ENCODE results near the gene KCNMB4. TPM values are rescaled to one million over a fixed set of nuclear protein-coding genes. Genes with fewer than 3 reads are reported as not detected.

The KCNMB4 gene
- polyA plus RNA-seq, 1 donor = 2.9 TPM

DNA sequence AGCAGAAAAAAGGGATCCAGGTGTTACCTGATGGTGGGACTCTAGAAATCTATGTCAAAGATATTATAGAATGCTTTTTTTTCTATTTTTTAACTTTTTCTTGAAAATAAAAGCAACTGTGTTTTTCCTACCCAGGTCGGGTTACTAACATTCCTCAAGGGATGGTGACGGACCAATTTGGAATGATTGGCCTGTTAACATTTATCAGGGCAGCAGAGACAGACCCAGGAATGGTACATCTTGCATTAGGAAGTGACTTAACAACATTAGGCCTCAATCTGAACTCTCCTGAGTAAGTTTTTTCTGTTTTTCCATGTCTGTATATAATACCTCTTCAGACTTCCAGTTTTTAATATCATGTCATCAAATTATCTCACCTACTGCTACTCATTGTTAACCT, 27.6 kb upstream of the KCNMB4 start:
- WGBS (ENCODE audit: insufficient coverage, low lambda C conversion rate) = no CpG with 5 or more reads among the region's 2 CpGs
- no peak overlapping the region for H3K27ac ChIP-seq (ENCODE audit: low read length)
- no peaks in the 10 kb centered on the region for H3K27me3 ChIP-seq (ENCODE audit: control insufficient read depth, insufficient read depth, low read length)
- DNase-seq = no peak
- H3K4me1 ChIP-seq (ENCODE audit: control insufficient read depth, insufficient read depth, low read length) = no peaks in the 10 kb centered on the region
- H3K36me3 ChIP-seq (ENCODE audit: control insufficient read depth, insufficient read depth, low read length) = peaks cover 57% of the 10 kb centered on the region
- no peak overlapping the region for H3K4me3 ChIP-seq (ENCODE audit: low read length)
- no peaks in the 10 kb centered on the region for H3K9me3 ChIP-seq (ENCODE audit: control insufficient read depth, low read depth, low read length)

DNA sequence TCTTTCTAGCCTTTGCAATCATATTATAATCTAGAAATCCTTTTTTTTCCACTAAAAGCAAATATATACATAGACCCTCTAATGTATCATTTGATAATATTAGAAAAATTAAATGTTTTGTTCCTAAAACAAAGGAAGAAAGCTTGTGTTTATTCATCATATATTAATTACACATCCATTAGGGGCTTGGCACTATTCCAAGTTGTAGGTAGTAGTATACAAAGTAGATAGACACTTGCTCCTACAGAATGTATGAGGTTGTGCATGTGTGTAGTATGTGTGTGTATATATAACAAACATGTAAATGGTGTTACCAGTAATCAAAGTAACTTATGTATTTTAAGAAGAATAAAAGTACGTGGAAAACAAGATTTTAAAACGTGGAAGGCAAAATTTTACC, 15.0 kb upstream of the KCNMB4 start:
- H3K4me3 ChIP-seq (ENCODE audit: low read length) = no peak overlapping the region
- 93% methylated on average over 2 of the region's 2 CpGs for WGBS (ENCODE audit: insufficient coverage, low lambda C conversion rate)
- H3K4me1 ChIP-seq (ENCODE audit: control insufficient read depth, insufficient read depth, low read length) = no peaks in the 10 kb centered on the region
- peaks cover 17% of the 10 kb centered on the region for H3K36me3 ChIP-seq (ENCODE audit: control insufficient read depth, insufficient read depth, low read length)
- H3K27me3 ChIP-seq (ENCODE audit: control insufficient read depth, insufficient read depth, low read length) = no peaks in the 10 kb centered on the region
- H3K27ac ChIP-seq (ENCODE audit: low read length) = no peak overlapping the region
- DNase-seq = no peak
- H3K9me3 ChIP-seq (ENCODE audit: control insufficient read depth, low read depth, low read length) = no peaks in the 10 kb centered on the region

DNA sequence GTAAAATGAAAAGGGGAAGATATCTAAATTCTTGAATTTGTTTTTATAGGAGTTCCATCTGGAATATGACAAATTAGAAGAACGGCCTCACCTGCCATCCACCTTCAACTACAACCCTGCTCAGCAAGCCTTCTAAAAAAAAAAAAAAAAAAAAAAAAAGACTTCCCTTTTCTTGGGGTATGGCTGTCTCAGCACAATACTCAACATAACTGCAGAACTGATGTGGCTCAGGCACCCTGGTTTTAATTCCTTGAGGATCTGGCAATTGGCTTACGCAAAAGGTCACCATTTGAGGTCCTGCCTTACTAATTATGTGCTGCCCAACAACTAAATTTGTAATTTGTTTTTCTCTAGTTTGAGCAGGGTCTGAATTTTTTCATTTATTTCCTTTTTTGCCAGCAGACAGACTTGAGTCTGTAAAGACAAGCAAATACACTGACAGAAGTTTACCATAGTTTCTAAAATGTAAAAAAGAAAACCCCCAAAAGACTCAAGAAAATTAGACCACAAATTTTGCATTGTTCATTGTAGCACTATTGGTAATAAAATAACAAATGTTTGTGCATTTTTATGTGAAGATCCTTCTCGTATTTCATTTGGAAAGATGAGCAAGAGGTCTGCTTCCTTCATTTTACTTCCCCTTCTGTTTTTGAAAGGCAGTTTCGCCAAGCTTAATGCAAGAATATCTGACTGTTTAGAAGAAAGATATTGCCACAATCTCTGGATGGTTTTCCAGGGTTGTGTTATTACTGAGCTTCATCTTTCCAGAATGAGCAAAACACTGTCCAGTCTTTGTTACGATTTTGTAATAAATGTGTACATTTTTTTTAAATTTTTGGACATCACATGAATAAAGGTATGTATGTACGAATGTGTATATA, 12.1 kb upstream of the KCNMB4 start:
- H3K9me3 ChIP-seq (ENCODE audit: control insufficient read depth, low read depth, low read length) = no peaks in the 10 kb centered on the region
- H3K27ac ChIP-seq (ENCODE audit: low read length) = no peak overlapping the region
- H3K36me3 ChIP-seq (ENCODE audit: control insufficient read depth, insufficient read depth, low read length) = peaks cover 12% of the 10 kb centered on the region
- no peak for DNase-seq
- 100% methylated on average over 4 of the region's 6 CpGs for WGBS (ENCODE audit: insufficient coverage, low lambda C conversion rate)
- H3K4me1 ChIP-seq (ENCODE audit: control insufficient read depth, insufficient read depth, low read length) = no peaks in the 10 kb centered on the region
- no peak overlapping the region for H3K4me3 ChIP-seq (ENCODE audit: low read length)
- H3K27me3 ChIP-seq (ENCODE audit: control insufficient read depth, insufficient read depth, low read length) = no peaks in the 10 kb centered on the region

DNA sequence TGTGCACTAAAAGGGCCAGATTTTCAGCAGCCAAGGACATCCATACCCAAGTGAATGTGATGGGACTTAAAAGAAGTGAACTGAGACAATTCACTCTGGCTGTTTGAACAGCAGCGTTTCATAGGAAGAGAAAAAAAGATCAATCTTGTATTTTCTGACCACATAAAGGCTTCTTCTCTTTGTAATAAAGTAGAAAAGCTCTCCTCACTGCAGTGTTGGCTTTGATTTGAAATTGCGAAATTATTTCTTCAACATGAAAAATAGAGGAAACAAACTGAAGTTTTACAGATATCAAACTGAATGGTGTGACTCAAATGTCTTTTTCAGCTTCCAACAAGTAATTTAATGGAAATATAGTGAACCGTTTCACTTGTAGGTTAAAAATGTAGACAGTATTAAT, 11.3 kb upstream of the KCNMB4 start:
- 100% methylated on average over 2 of the region's 3 CpGs for WGBS (ENCODE audit: insufficient coverage, low lambda C conversion rate)
- Histone ChIP-seq H3K4me1 (ENCODE audit: control insufficient read depth, insufficient read depth, low read length) (no peaks in the 10 kb centered on the region), H3K4me3 (ENCODE audit: low read length) (no peak overlapping the region), H3K36me3 (ENCODE audit: control insufficient read depth, insufficient read depth, low read length) (peaks cover 12% of the 10 kb centered on the region), H3K27ac (ENCODE audit: low read length) (no peak overlapping the region), H3K27me3 (ENCODE audit: control insufficient read depth, insufficient read depth, low read length) (no peaks in the 10 kb centered on the region), H3K9me3 (ENCODE audit: control insufficient read depth, low read depth, low read length) (no peaks in the 10 kb centered on the region)
- DNase-seq = no peak

DNA sequence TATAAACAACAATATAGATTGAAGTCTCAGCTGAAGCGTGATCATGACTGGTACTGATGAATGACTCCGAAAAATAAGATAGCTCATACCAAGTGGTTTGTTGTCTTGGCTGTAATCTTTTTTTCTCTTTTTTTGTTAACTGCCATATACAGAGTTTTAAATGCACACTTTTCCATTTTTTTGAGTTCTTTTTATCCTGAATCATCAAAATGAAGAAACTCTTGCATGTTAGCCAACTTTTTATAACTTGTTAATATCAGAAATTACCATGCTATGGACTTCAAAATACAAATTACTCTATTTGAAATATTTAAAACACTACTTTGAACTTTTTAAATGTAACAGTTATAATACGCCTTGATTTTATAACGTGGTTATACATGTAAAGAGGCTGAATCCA, 10.1 kb upstream of the KCNMB4 start:
- Histone ChIP-seq H3K4me3 (ENCODE audit: low read length) (no peak overlapping the region), H3K9me3 (ENCODE audit: control insufficient read depth, low read depth, low read length) (no peaks in the 10 kb centered on the region), H3K36me3 (ENCODE audit: control insufficient read depth, insufficient read depth, low read length) (peaks cover 12% of the 10 kb centered on the region), H3K27ac (ENCODE audit: low read length) (no peak overlapping the region), H3K4me1 (ENCODE audit: control insufficient read depth, insufficient read depth, low read length) (no peaks in the 10 kb centered on the region), H3K27me3 (ENCODE audit: control insufficient read depth, insufficient read depth, low read length) (no peaks in the 10 kb centered on the region)
- 100% methylated on average over 4 of the region's 4 CpGs for WGBS (ENCODE audit: insufficient coverage, low lambda C conversion rate)
- no peak for DNase-seq

DNA sequence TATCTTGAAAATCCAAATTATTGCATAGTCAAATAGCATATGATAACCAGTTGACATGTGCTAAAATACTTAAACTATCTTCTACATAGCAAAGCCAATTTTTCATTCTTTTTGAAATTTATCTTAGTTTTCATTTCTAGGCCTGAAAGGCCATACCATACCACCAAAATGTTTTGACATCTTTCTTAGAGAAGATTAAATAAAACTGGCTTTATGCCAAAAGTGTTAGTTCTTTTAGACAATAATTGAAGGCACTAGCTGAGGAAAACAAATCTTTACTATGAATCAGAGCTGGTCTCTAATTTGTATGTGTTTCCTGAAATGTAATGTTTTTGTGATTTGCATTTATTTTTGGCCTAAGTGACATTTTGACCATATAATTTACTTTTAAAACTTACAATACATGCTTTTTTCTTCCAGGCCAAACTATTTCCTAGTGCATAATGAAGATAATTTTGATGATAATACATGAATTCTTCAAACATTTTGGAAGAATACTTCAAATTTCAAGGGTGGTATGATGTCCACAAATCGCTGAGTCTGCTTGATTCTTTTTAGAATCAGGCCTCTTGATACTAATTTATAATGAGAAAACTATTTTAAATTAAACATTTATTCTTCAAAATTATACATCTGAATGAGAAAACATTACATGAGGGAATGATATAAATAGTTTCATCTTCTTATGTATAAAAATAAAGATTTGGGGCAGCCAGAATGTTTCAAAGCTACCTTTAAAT, 6.5 kb upstream of the KCNMB4 start:
- DNase-seq = no peak
- H3K9me3 ChIP-seq (ENCODE audit: control insufficient read depth, low read depth, low read length) = no peaks in the 10 kb centered on the region
- WGBS (ENCODE audit: insufficient coverage, low lambda C conversion rate) = 100% methylated on average over 1 of the region's 1 CpG
- no peaks in the 10 kb centered on the region for H3K4me1 ChIP-seq (ENCODE audit: control insufficient read depth, insufficient read depth, low read length)
- no peak overlapping the region for H3K27ac ChIP-seq (ENCODE audit: low read length)
- H3K27me3 ChIP-seq (ENCODE audit: control insufficient read depth, insufficient read depth, low read length) = peaks cover 11% of the 10 kb centered on the region
- H3K36me3 ChIP-seq (ENCODE audit: control insufficient read depth, insufficient read depth, low read length) = peaks cover 3% of the 10 kb centered on the region
- H3K4me3 ChIP-seq (ENCODE audit: low read length) = no peak overlapping the region

DNA sequence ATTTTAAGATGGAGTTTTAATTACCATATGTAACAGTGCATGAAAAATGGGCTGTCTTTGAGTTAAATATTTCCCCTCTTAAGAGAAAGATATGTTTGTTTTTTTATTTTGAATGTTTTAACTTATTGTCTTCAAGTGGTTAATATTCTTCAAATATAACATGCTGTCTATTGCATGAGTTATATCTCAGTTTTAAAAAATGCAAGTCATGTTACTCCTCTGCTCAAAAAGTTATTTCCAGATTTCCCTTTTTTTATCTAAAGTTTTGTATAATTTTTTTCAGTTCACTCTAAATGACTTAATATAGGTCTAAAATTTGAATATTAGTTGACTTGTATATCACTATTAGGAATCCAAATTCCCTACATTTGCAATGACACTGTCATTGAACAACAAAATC, 5.9 kb upstream of the KCNMB4 start:
- Histone ChIP-seq H3K9me3 (ENCODE audit: control insufficient read depth, low read depth, low read length) (no peaks in the 10 kb centered on the region), H3K27me3 (ENCODE audit: control insufficient read depth, insufficient read depth, low read length) (peaks cover 17% of the 10 kb centered on the region), H3K4me3 (ENCODE audit: low read length) (no peak overlapping the region), H3K27ac (ENCODE audit: low read length) (no peak overlapping the region), H3K36me3 (ENCODE audit: control insufficient read depth, insufficient read depth, low read length) (no peaks in the 10 kb centered on the region), H3K4me1 (ENCODE audit: control insufficient read depth, insufficient read depth, low read length) (peaks cover 4% of the 10 kb centered on the region)
- no peak for DNase-seq

DNA sequence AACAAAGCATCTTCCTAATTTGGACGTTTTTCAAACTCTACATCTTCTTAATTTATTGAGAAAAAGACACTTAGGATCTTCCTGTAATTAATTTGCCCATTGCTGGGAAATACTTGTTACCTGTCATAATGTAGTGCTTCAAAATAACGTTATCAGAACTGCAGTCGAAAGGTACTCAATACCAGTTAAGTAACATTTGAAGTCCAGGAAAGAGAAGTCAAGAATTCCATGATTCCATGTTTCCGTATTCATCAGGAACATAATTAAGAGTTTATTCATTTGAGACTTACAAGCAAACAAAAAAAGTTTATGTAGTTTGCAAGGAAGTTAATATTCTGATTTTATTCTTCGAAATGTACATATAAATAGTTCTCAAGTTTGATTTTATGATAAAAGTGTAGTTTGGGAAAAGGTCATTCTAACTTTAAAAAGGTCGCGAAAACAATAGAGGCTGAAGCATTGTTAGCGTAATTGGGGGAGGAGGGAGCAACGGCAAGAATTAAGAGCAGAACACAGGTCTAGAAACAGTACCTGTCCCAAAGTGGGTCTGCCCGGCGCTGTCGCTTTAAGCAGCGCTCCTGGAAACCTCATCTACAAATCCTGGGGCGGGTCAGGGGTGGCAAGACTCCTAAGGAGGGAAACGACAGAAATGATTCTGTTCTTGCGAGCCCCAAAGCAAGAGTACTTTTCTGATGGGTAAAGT, 1.2 kb upstream of the KCNMB4 start:
- no peak for DNase-seq

DNA sequence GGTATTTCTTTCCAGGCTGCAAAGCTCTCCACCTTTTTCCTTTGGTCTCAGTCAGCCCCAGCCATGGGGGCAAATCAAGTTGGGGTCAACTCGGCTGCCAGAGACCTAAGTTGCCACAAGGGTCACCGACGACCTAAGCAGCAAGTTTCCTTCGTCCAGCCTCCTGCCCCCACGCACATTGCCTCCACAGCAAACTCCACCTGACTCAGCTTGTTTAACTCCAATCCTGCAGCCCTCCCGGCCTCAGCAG, 767 bp upstream of the KCNMB4 start:
- peak overlapping the region; percentile 59 for H3K4me3 ChIP-seq (ENCODE audit: low read length)
- no peak overlapping the region for H3K27ac ChIP-seq (ENCODE audit: low read length)
- no peaks in the 10 kb centered on the region for H3K36me3 ChIP-seq (ENCODE audit: control insufficient read depth, insufficient read depth, low read length)
- peaks cover 33% of the 10 kb centered on the region for H3K27me3 ChIP-seq (ENCODE audit: control insufficient read depth, insufficient read depth, low read length)
- no peaks in the 10 kb centered on the region for H3K9me3 ChIP-seq (ENCODE audit: control insufficient read depth, low read depth, low read length)
- no peak for DNase-seq
- peaks cover 13% of the 10 kb centered on the region for H3K4me1 ChIP-seq (ENCODE audit: control insufficient read depth, insufficient read depth, low read length)
- no CpG with 5 or more reads among the region's 6 CpGs for WGBS (ENCODE audit: insufficient coverage, low lambda C conversion rate)

More for the DNA sequence above, 1.2 kb upstream of the KCNMB4 start:
- no peak overlapping the region for H3K27ac ChIP-seq (ENCODE audit: low read length)
- H3K9me3 ChIP-seq (ENCODE audit: control insufficient read depth, low read depth, low read length) = no peaks in the 10 kb centered on the region
- H3K27me3 ChIP-seq (ENCODE audit: control insufficient read depth, insufficient read depth, low read length) = peaks cover 33% of the 10 kb centered on the region
- H3K36me3 ChIP-seq (ENCODE audit: control insufficient read depth, insufficient read depth, low read length) = no peaks in the 10 kb centered on the region
- peak overlapping the region; percentile 59 for H3K4me3 ChIP-seq (ENCODE audit: low read length)
- WGBS (ENCODE audit: insufficient coverage, low lambda C conversion rate) = 32% methylated on average over 5 of the region's 16 CpGs
- H3K4me1 ChIP-seq (ENCODE audit: control insufficient read depth, insufficient read depth, low read length) = peaks cover 13% of the 10 kb centered on the region

DNA sequence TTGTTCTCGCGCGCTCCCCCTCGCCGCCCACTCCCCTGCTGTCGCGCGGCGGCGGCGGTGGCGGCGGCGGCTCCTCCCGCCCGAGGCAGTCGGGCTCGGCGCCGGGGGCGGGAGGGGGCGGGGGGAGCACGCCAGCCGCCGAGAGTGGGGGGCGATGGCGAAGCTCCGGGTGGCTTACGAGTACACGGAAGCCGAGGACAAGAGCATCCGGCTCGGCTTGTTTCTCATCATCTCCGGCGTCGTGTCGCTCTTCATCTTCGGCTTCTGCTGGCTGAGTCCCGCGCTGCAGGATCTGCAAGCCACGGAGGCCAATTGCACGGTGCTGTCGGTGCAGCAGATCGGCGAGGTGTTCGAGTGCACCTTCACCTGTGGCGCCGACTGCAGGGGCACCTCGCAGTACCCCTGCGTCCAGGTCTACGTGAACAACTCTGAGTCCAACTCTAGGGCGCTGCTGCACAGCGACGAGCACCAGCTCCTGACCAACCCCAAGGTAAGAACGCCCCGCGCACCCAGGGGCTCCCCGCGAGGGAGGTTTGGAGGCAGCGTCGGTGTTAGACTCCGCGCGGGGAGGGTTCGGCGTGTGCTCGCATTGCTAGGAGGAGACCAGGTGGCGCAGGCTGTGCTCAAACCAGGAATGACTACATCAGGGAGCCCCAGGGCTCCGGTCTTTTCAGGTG, 629 bp downstream of the KCNMB4 start:
- peak; percentile 12 to 63 for DNase-seq
- Histone ChIP-seq H3K27ac (ENCODE audit: low read length) (no peak overlapping the region), H3K4me3 (ENCODE audit: low read length) (peak overlapping the region; percentile 68), H3K27me3 (ENCODE audit: control insufficient read depth, insufficient read depth, low read length) (peaks cover 32% of the 10 kb centered on the region), H3K4me1 (ENCODE audit: control insufficient read depth, insufficient read depth, low read length) (peaks cover 13% of the 10 kb centered on the region), H3K9me3 (ENCODE audit: control insufficient read depth, low read depth, low read length) (no peaks in the 10 kb centered on the region), H3K36me3 (ENCODE audit: control insufficient read depth, insufficient read depth, low read length) (no peaks in the 10 kb centered on the region)
- no CpG with 5 or more reads among the region's 69 CpGs for WGBS (ENCODE audit: insufficient coverage, low lambda C conversion rate)
